ENCODE measurements around the gene RAB3IL1. TPM values are rescaled to one million over a fixed set of nuclear protein-coding genes. Genes with fewer than 3 reads are reported as not detected.
A peak's percentile ranks its signal among the peaks of the same experiment; 100 is the strongest.

RAB3IL1 gene
- total and polyA plus RNA-seq, 11 donors = 4.7 to 22.0 (median 7.5) TPM

DNA sequence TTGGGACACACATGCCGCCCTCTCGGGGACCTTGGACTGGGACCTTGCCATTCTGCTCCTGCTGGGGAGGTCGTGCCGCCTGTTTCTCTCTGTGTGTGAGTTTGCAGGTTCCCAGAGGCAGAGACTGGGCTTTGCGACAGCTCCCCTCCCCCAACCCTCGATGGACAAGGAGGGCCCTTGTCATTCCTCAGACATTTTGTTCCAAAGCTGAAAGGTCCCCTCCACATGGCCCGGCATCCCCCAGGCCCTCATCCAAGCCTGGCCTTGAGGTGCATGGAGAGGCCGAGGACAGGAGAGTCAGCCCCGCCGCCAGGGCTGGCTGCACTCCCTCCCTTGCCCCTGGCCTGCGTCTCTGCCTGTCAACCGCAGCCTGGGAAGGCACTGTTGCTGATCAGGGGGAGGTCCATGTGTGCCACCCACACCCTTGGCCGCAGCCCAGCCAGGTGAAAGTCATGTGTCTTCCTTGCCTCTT lies 63.6 kb downstream of the RAB3IL1 start:
- ATAC-seq = peak in 3 of 4 donors; percentile 51 to 72 (median 67)
- H3K4me3 ChIP-seq = no peak overlapping the region
- 39 to 77% (median 59%) methylated on average over 10 to 13 of the region's 13 CpGs for WGBS, 4 donors
- no peak for TF ChIP-seq POLR2A (IDR thresholded peaks at IDR 0.05)
- TF ChIP-seq, protein P1, sequence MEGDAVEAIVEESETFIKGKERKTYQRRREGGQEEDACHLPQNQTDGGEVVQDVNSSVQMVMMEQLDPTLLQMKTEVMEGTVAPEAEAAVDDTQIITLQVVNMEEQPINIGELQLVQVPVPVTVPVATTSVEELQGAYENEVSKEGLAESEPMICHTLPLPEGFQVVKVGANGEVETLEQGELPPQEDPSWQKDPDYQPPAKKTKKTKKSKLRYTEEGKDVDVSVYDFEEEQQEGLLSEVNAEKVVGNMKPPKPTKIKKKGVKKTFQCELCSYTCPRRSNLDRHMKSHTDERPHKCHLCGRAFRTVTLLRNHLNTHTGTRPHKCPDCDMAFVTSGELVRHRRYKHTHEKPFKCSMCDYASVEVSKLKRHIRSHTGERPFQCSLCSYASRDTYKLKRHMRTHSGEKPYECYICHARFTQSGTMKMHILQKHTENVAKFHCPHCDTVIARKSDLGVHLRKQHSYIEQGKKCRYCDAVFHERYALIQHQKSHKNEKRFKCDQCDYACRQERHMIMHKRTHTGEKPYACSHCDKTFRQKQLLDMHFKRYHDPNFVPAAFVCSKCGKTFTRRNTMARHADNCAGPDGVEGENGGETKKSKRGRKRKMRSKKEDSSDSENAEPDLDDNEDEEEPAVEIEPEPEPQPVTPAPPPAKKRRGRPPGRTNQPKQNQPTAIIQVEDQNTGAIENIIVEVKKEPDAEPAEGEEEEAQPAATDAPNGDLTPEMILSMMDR (IDR thresholded peaks at IDR 0.05) = no peak
- H3K27ac ChIP-seq = peak overlapping the region in 3 of 12 donors; percentile 18 to 50 (median 37)
- intact Hi-C loops (cut with DNase I) = loop anchor here in 1 of 10 donors (5.0 kb wide), 1 partner anchor 36 kb away; the partner anchor contains the start of gene FADS1
- H3K4me1 ChIP-seq = peaks cover 5 to 33% (median 15%) of the 10 kb centered on the region in 12 donors
- no peaks in the 10 kb centered on the region for H3K27me3 ChIP-seq
- peaks cover 0 to 76% (median 21%) of the 10 kb centered on the region in 9 donors for H3K36me3 ChIP-seq
- DNase-seq = peak in 2 of 5 donors; percentile 54 to 79
- no peaks in the 10 kb centered on the region for H3K9me3 ChIP-seq

DNA sequence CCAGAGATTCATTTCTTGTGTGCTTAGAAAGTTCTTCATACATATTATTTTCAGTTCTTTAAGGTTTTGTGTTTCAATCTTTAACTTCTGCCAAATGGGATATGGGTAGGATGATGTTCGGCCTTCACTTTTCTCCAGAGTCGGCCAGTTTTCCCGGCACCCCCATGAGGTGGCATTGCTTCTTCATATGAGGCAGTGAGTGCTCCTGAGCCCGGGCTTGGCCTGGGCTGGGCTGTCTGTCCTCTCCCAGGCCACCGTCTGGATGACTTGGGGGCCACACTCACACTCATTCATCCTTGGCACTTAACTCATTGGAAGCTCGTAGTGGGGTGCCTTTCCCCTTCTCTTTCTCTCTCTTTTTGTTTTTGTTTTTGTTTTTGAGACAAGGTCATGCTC lies 65.5 kb downstream of the RAB3IL1 start:
- peak overlapping the region; percentile 12 to 81 (median 57) for H3K27ac ChIP-seq
- peaks cover 5 to 33% (median 15%) of the 10 kb centered on the region in 12 donors for H3K4me1 ChIP-seq
- no peaks in the 10 kb centered on the region for H3K27me3 ChIP-seq
- H3K36me3 ChIP-seq = peaks cover 0 to 76% (median 25%) of the 10 kb centered on the region in 9 donors
- DNase-seq (no peak), ATAC-seq (no peak)
- intact Hi-C loops (cut with DNase I) = loop anchor here in 1 of 10 donors (5.0 kb wide), 1 partner anchor 35 kb away; the partner anchor contains the start of gene FADS1
- H3K4me3 ChIP-seq = no peak overlapping the region
- H3K9me3 ChIP-seq = no peaks in the 10 kb centered on the region
- 67 to 80% (median 72%) methylated on average over 6 of the region's 6 CpGs for WGBS, 4 donors
- TF ChIP-seq, protein P1 (IDR thresholded peaks at IDR 0.05) = no peak
- TF ChIP-seq POLR2A (IDR thresholded peaks at IDR 0.05) = no peak

DNA sequence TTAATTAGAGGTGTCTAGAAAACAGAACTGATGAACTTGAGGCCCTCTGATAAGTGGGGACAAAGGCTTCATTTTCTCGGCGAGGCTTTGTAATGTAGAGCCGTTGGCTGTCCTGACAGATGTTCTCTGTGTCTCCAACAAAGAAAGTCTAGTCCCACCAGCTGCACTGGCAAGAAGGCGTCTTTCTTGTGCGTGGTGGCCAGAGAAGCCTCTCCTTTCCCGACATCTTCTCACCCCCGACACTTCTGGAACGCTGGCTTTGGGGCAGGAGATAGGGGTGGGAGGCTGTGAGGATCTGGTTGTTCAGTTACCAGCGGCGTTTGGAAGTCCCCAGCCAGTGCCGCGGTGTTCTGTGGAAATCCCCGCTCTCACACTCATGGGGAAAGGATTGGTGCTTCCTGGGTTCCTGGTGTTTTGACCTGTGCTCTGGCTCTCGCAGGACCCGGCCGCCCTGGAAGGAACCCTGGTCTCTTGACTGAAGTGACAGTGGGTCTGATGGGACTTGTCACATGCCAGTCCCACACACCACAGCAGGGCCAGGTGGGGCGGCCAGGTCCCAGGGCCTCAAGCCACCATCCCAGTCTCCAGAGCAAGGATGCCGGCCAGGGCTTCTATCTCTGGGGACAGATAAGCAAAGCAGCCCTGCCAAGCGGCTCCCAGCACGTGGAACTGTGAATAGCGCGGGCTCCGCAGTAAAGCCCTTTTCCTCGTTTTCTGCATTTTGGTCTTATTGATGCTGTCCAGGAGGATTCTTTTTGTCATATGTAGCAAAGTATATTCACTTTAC lies 66.1 kb downstream of the RAB3IL1 start:
- no peak overlapping the region for H3K4me3 ChIP-seq
- ATAC-seq (peak; percentile 62 to 75 (median 72)), DNase-seq (peak; percentile 63 to 84 (median 76))
- intact Hi-C loops (cut with DNase I) = loop anchor here in 1 of 10 donors (5.0 kb wide), 1 partner anchor 34 kb away; the partner anchor contains the start of gene FADS1
- no peaks in the 10 kb centered on the region for H3K9me3 ChIP-seq
- peak overlapping the region; percentile 12 to 81 (median 57) for H3K27ac ChIP-seq
- H3K36me3 ChIP-seq = peaks cover 0 to 80% (median 24%) of the 10 kb centered on the region in 9 donors
- TF ChIP-seq, protein P1 (IDR thresholded peaks at IDR 0.05) = no peak
- no peak for TF ChIP-seq POLR2A (IDR thresholded peaks at IDR 0.05)
- 34 to 59% (median 39%) methylated on average over 20 to 24 of the region's 24 CpGs for WGBS, 4 donors
- H3K4me1 ChIP-seq = peaks cover 5 to 33% (median 15%) of the 10 kb centered on the region in 12 donors
- no peaks in the 10 kb centered on the region for H3K27me3 ChIP-seq

DNA sequence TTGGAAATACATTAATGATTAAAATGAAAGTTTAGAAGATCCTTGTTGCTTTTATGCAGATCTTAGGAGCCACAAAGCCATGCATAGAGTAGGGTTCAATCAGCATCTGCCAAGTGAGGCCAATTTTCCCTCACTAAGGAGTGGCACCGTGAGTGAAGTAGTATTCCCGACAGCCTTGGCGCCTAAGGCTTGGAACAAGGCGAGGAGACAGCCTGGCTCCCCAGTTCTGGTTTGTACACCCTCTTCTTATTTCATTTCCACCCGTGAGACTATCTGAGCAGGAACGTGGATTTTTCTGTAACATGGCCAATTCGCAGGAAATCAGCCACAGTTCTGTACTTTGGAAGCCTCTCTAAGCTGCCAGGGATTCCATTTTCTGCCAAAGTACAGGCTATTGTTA lies 66.7 kb downstream of the RAB3IL1 start:
- no peak for TF ChIP-seq POLR2A (IDR thresholded peaks at IDR 0.05)
- TF ChIP-seq, protein P1 (IDR thresholded peaks at IDR 0.05) = no peak
- Histone ChIP-seq H3K27me3 (no peaks in the 10 kb centered on the region), H3K9me3 (no peaks in the 10 kb centered on the region), H3K4me1 (peaks cover 5 to 33% (median 15%) of the 10 kb centered on the region in 12 donors), H3K36me3 (peaks cover 0 to 85% (median 24%) of the 10 kb centered on the region in 9 donors), H3K27ac (peak overlapping the region in 11 of 12 donors; percentile 33 to 81 (median 58)), H3K4me3 (no peak overlapping the region)
- ATAC-seq = peak in 1 of 4 donors; percentile 17
- no peak for DNase-seq
- intact Hi-C loops (cut with DNase I) = loop anchor here in 1 of 10 donors (5.0 kb wide), 1 partner anchor 33 kb away; the partner anchor contains the start of gene FADS1
- 43 to 64% (median 56%) methylated on average over 7 of the region's 7 CpGs for WGBS, 4 donors

Data from heart left ventricle (tissue), 16 donors.